ENCODE measurements around the gene ABI2.

- TF ChIP-seq CTCF (IDR thresholded peaks at IDR 0.05; ENCODE audit: insufficient read depth, low read length, poor library complexity, severe bottlenecking) (no peak), EZH2phosphoT487 (conservative IDR thresholded peaks at IDR 0.05; ENCODE audit: low read length) (no peak)
These were observed 162.2 kb downstream of the ABI2 start for GRCh38 chr2:203490391-203490790.

All from SU-DHL-6 (cell line).